ENCODE results near the gene TPST1. TPM values are rescaled to one million over a fixed set of nuclear protein-coding genes. Genes with fewer than 3 reads are reported as not detected.

TPST1 gene
- total and polyA plus RNA-seq, 4 donors, result 7.2 to 56.7 (median 34.5) TPM

- Histone ChIP-seq H3K27ac (ENCODE audit: low read depth in 1 of 2, low read length in 1 of 2) (no peak overlapping the region), H3K4me1 (ENCODE audit: control insufficient read depth in 5 of 5, insufficient read depth in 5 of 5, low read length in 5 of 5) (peaks cover 0 to 16% (median 7%) of the 10 kb centered on the region in 5 donors), H3K4me3 (no peak overlapping the region), H3K9ac (ENCODE audit: insufficient read depth in 1 of 2, low read length in 2 of 2) (no peak overlapping the region), H3K27me3 (ENCODE audit: control insufficient read depth in 3 of 3, insufficient read depth in 3 of 3, low read length in 2 of 3) (no peaks in the 10 kb centered on the region), H3K36me3 (ENCODE audit: control insufficient read depth in 4 of 4, insufficient read depth in 4 of 4, low read length in 4 of 4) (peaks cover 0 to 9% (median 3%) of the 10 kb centered on the region in 4 donors), H3K9me3 (ENCODE audit: control insufficient read depth in 4 of 4, insufficient read depth in 3 of 4, low read length in 3 of 4) (no peaks in the 10 kb centered on the region)
- TF ChIP-seq, protein P1, sequence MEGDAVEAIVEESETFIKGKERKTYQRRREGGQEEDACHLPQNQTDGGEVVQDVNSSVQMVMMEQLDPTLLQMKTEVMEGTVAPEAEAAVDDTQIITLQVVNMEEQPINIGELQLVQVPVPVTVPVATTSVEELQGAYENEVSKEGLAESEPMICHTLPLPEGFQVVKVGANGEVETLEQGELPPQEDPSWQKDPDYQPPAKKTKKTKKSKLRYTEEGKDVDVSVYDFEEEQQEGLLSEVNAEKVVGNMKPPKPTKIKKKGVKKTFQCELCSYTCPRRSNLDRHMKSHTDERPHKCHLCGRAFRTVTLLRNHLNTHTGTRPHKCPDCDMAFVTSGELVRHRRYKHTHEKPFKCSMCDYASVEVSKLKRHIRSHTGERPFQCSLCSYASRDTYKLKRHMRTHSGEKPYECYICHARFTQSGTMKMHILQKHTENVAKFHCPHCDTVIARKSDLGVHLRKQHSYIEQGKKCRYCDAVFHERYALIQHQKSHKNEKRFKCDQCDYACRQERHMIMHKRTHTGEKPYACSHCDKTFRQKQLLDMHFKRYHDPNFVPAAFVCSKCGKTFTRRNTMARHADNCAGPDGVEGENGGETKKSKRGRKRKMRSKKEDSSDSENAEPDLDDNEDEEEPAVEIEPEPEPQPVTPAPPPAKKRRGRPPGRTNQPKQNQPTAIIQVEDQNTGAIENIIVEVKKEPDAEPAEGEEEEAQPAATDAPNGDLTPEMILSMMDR (IDR thresholded peaks at IDR 0.05; ENCODE audit: control extremely low read depth, extremely low read depth), result no peak
- ATAC-seq (ENCODE audit: insufficient read depth, low FRiP score) (no peak), DNase-seq (no peak)
- WGBS, 2 donors, result 74 to 79% methylated on average over 5 of the region's 5 CpGs
Measured at GRCh38 chr7:66211429-66211828, 6.3 kb downstream of the TPST1 start.

GRCh38 chr7:66213637-66214036 lies 8.5 kb downstream of the TPST1 start:
- Histone ChIP-seq H3K9ac (ENCODE audit: insufficient read depth in 1 of 2, low read length in 2 of 2) (no peak overlapping the region), H3K9me3 (ENCODE audit: control insufficient read depth in 4 of 4, insufficient read depth in 3 of 4, low read length in 3 of 4) (no peaks in the 10 kb centered on the region), H3K27ac (ENCODE audit: low read depth in 1 of 2, low read length in 1 of 2) (no peak overlapping the region), H3K4me3 (no peak overlapping the region), H3K4me1 (ENCODE audit: control insufficient read depth in 5 of 5, insufficient read depth in 5 of 5, low read length in 5 of 5) (peaks cover 0 to 2% (median 0%) of the 10 kb centered on the region in 5 donors), H3K36me3 (ENCODE audit: control insufficient read depth in 4 of 4, insufficient read depth in 4 of 4, low read length in 4 of 4) (peaks cover 0 to 9% (median 4%) of the 10 kb centered on the region in 4 donors), H3K27me3 (ENCODE audit: control insufficient read depth in 3 of 3, insufficient read depth in 3 of 3, low read length in 2 of 3) (no peaks in the 10 kb centered on the region)
- ATAC-seq (ENCODE audit: insufficient read depth, low FRiP score) (no peak), DNase-seq (no peak)
- TF ChIP-seq, protein P1 (IDR thresholded peaks at IDR 0.05; ENCODE audit: control extremely low read depth, extremely low read depth), result no peak
- 92 to 96% methylated on average over 6 of the region's 6 CpGs for WGBS, 2 donors

DNA sequence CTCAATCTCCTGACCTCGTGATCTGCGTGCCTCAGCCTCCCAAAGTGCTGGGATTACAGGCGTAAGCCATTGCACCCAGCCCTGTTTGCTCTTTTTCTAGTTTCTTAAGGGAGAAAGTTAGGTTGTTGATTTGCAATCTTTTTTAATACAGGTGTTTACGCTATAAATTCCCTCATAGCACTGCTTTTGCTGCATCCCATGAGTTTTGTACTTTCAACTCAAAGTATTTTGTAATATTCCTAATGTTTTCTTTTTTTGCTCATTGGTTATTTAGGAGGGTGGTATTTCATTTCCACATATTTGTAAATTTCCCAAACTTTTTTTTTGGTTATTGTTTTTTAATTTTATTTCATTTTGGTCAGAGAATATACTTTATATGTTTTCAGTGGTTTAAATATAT lies 11.6 kb downstream of the TPST1 start:
- Histone ChIP-seq H3K4me1 (ENCODE audit: control insufficient read depth in 5 of 5, insufficient read depth in 5 of 5, low read length in 5 of 5) (no peaks in the 10 kb centered on the region), H3K36me3 (ENCODE audit: control insufficient read depth in 4 of 4, insufficient read depth in 4 of 4, low read length in 4 of 4) (peaks cover 0 to 3% (median 0%) of the 10 kb centered on the region in 4 donors), H3K9me3 (ENCODE audit: control insufficient read depth in 4 of 4, insufficient read depth in 3 of 4, low read length in 3 of 4) (no peaks in the 10 kb centered on the region), H3K4me3 (no peak overlapping the region), H3K9ac (ENCODE audit: insufficient read depth in 1 of 2, low read length in 2 of 2) (no peak overlapping the region), H3K27ac (ENCODE audit: low read depth in 1 of 2, low read length in 1 of 2) (no peak overlapping the region), H3K27me3 (ENCODE audit: control insufficient read depth in 3 of 3, insufficient read depth in 3 of 3, low read length in 2 of 3) (no peaks in the 10 kb centered on the region)
- DNase-seq (no peak), ATAC-seq (ENCODE audit: insufficient read depth, low FRiP score) (no peak)
- TF ChIP-seq, protein P1 (IDR thresholded peaks at IDR 0.05; ENCODE audit: control extremely low read depth, extremely low read depth), result no peak
- WGBS, 2 donors, result 99% methylated on average over 4 of the region's 4 CpGs

DNA sequence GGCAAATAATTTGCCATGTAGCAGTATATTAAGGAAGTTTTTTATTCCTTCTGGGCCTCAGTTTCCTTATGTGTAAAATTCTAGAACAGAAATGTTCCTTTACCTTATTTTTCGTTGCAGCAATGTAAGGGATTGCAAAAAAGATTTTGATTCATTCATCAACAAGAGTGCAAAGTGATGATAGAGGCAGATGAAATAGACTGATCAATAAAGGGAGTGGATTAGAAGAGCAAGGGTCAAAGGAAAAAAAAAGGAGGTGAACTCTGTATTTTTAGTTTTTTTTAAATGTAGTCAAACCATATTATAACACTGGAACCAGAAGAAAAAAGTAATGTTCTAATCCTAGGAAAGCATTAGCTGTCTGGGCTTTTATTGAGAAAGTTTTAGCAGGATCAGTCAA lies 14.7 kb downstream of the TPST1 start:
- H3K27me3 ChIP-seq (ENCODE audit: control insufficient read depth in 3 of 3, insufficient read depth in 3 of 3, low read length in 2 of 3), result no peaks in the 10 kb centered on the region
- H3K27ac ChIP-seq (ENCODE audit: low read depth in 1 of 2, low read length in 1 of 2), result no peak overlapping the region
- H3K9ac ChIP-seq (ENCODE audit: insufficient read depth in 1 of 2, low read length in 2 of 2), result no peak overlapping the region
- peaks cover 0 to 8% (median 2%) of the 10 kb centered on the region in 5 donors for H3K4me1 ChIP-seq (ENCODE audit: control insufficient read depth in 5 of 5, insufficient read depth in 5 of 5, low read length in 5 of 5)
- peaks cover 0 to 3% (median 0%) of the 10 kb centered on the region in 4 donors for H3K36me3 ChIP-seq (ENCODE audit: control insufficient read depth in 4 of 4, insufficient read depth in 4 of 4, low read length in 4 of 4)
- no peak for ATAC-seq (ENCODE audit: insufficient read depth, low FRiP score)
- TF ChIP-seq, protein P1 (IDR thresholded peaks at IDR 0.05; ENCODE audit: control extremely low read depth, extremely low read depth), result no peak
- no peaks in the 10 kb centered on the region for H3K9me3 ChIP-seq (ENCODE audit: control insufficient read depth in 4 of 4, insufficient read depth in 3 of 4, low read length in 3 of 4)
- H3K4me3 ChIP-seq, result no peak overlapping the region
- DNase-seq, result no peak
- WGBS, 2 donors, result 93 to 94% methylated on average over 1 of the region's 1 CpG

All from lung (tissue), 12 donors.